ENCODE data around the gene SIX5.

The SIX5 gene

GRCh38 chr19:45792470-45793177, 23.6 kb upstream of the SIX5 start, which contains the start of gene DMWD:
TSS of gene DMWD (minus strand) at chr19:45792845. CDS start at chr19:45792756, 89 bp downstream.
- DNase-seq, result peak; percentile 94 to 96

GRCh38 chr19:45791744-45792469, 22.9 kb upstream of the SIX5 start:
- DNase-seq, result no peak

DNA sequence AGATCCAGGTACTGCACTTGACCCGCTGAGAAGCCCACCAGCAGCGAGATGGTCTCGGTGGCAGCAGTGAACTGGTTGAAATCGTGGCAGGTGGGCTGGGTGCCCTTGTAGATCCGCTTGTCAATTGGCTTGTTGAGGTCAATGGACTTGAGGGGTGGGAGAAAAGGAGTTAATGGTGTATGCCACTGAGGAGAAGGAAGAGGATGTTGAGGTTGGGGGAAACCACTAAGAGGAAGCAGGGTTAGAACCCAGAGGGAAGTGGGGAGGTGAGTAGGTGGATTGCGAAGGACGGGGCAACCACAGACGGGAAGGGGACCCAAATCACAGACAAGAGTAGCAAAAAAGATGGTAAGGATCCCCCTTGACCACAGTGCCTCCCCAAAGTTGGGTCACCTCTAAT, 21.9 kb upstream of the SIX5 start:
- DNase-seq, result no peak

DNA sequence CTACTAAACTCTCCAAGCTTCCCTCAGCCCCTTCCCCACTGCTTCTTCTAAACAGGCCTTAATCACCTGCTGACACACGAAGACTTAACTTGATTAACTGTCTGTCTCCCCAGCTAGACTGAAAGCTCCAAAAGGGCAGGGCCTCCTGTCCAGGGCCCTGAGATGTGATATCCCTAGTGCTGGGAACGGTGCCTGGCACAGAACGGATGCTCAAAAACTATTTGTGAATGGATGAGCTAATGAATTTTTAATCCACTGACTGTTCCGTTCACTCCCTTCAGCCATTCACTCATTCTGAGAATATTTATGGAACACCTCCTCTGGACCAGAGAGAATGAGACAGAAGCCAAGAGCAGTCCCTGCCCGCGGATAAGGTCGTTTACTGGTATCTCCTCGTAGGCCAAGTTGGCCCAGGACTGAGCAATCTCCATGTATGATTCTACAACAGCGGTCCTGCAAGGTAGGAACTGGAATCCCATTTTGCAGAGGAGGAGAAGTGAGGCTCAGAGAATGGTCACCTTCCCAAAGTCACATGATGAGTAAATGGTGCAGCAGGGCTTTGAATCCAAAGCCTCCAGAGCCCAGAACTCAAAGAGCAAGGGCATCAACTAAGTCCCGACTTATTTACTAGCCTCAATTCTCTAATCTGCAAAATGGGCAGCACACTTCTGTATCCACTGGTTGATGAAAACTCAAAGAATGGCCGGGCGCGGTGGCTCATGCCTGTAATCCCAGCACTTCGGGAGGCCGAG, 20.2 kb upstream of the SIX5 start:
- no peak for DNase-seq

DNA sequence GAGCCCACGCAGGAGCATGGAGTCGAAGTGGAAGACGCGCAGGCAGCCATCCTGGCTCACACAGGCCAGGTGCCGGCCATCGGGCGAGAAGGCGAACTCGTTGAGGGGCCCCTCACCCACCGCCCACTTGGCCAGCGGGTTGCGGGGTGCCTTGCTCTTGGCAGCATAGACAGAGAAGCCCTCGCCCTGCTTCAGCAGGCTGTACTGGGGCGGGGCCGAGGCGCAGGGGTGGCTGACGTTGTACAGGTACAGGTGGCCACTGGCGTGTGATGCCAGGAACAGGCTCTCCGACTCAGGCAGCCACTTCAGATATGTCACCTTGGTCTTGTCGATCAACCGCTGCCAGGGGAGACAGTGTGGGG, 17.5 kb upstream of the SIX5 start:
- no peak for DNase-seq

- no peak for DNase-seq
These were observed 16.9 kb upstream of the SIX5 start for GRCh38 chr19:45785781-45786532.

DNA sequence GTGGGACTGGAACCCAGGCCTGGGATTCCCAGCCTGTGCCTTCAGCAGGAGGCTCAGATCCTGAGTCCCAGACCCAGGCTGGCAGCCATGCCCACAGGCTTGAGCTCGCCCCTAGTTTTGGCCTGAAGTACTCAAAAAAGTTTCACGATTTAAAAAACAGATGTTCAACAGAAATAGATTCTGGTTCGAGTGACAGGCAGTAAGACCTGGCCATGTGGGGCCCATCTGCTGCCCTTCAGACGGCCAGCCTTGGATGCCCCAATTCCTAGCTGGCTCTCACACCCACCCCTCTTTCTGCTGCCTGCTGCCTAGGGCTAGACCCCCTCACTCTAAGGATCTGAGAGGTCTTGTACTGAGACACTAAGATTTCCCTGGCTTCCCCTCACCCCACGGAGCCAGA, 16.0 kb upstream of the SIX5 start:
- peak; percentile 18 to 60 for DNase-seq

DNA sequence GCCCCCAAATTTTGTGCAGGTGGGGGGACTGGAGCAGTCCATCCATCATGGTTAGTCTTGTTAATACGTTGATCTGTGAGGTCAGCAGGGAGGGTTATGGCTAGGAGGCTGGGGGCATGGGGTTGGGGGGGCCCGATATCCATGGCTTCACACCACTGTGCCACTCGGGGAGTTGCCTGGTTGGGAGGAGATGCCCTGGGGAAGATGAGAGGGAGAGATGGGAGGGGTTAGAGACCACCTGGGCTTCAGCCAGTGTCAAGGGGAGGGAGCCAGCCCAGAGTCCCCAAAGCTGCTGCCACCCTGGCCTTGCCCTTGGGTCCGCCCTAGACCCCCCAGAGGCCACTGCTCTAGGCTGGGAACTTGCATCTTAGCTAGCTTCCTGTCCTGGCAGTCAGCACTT, 15.0 kb upstream of the SIX5 start:
- DNase-seq, result no peak

DNA sequence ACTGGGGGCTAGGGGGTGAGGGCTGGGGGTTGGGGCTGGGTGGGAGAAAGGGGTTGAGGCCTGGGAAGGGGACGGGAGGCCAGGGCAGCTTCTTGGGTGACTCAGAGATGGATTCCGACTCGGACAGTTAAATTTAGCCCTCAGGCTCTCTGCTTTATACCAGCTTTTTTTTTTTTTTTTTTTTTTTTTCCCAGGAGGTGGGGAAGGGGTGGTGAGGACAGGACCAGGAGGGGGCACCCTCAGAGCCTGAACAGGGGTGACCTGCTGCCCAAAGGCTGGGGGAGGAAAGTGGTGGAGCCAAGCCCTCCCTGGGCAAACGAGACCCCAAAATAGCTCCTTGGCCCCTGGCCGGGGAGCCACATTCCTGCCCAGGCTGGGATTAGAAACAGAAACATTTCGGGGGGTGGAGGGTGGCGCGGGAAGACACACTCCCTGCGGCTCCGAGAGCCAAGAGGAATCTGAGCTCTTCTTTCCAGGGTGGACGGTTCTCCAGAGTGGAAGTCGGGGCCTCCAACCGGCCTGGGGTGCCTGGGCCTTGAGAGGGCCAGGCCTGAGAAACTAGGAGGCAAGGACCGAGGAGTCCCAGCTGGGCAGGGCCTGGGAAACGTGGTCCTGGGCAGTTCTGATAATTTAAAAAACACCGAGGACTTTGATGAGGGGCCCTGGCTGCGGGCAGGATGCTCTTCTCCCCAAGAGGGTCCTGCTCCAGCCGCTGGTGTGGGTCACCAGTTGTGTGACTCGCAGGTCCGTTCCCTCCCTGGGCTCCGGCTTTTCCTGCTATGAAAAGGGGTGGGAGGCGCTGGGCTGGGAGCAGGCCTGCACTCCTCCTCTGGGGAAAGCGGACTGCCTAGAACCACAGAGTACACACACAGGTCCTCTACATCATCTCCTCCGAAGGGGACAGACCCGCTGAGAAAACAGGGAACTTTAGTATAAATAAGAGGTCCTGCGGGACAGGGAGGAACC, 14.1 kb upstream of the SIX5 start:
- DNase-seq, result no peak

DNA sequence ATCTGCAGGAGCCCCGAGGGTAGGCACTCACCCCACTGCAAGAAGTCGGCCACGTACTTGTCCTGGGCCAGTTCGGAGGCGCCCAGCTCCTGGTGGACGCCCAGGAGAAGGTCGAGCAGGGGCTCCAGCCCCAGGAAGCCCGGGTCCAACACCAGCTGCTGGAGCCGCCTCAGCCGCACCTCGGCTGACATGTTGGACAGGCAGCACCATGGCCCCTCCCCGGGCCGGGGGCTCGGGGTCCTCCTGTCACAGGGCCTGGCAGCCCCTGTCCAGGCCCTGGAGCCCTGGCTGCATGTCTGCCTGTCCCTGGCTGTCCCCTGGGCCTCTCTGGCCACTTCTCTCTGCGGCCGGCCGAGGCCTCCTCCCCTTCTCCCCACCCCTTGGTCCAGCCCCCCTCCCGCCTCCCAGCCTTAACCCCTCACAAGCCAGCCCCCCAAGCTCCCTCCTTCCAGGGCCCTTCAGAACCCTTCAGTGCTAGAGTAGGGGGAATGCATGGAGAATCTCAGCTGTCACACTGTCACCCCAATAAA, 13.2 kb upstream of the SIX5 start, which contains the start of gene DMPK:
TSS of gene DMPK (minus strand) at position 329 of the 530 bp plus-strand sequence. CDS start at position 191, 138 bp downstream.
- DNase-seq, result no peak

GRCh38 chr19:45781214-45782161, 12.4 kb upstream of the SIX5 start:
- peak in 1 of 2 experiments; percentile 42 for DNase-seq

DNA sequence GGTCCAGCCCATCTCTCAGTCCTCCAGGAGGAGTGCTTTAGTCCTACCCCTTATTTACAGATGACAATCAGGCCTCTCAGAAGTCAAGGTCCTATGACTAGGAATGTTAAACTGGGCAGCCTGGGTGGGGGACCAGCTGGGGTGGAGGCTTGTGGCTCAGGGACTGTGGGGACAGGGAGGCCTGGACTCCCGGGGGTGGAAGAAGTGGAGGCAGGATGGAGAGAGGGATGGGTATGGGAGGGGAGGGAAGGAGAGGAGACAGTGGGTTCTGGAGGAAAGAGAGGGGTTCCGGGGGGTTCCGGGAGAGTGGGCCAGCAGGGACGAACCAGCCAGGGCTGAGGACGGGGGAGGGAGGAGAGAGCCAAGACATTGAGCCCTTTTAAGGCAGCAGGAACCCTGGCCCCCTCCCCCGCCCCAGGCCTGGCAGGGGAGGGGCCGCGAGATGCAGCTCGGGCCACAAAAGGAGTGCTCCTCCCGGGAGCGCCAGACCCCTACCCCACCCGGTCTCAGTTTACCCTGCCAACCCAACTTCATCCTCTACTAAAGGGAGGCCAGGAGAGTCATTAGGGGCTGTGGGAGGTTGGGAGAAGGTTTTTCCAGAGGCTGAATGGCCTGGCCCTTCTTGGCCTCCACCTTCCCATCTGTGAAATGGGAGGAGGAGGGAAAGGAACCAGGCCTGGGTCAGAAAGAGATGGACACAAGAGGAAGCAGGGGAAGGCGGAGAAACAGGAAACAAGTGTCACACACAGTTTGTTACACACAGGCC, 11.6 kb upstream of the SIX5 start:
- no peak for DNase-seq

- DNase-seq, result no peak
These were observed 11.0 kb upstream of the SIX5 start for GRCh38 chr19:45780146-45780447.

- DNase-seq, result no peak
These were observed 10.4 kb upstream of the SIX5 start for GRCh38 chr19:45779231-45780145.

GRCh38 chr19:45778010-45778661, 9.1 kb upstream of the SIX5 start:
- no peak for DNase-seq

- no peak for DNase-seq
These were observed 8.4 kb upstream of the SIX5 start for GRCh38 chr19:45777395-45777961.

DNA sequence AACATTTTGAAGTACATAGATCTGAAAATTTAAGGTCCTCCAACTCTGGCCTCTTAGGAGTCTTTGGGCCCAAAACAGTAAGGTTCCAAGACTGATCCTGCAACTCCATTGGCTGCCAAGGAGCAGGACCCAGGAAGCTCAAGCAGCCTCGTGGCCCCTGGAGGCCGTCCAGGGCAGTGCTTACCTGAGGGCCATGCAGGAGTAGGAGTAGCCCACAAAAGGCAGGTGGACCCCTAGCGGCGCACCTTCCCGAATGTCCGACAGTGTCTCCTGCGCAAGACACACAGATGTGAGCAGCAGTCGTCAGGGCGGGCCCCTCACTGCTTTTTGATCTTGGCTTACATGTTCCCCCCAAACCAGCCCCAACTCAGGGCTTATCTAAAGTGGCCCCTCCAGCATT, 5.7 kb upstream of the SIX5 start:
- DNase-seq, result no peak

- DNase-seq, result no peak
These were observed 4.3 kb upstream of the SIX5 start for GRCh38 chr19:45773384-45773783.

All from NCI-H524 (cell line).